GM13976 (cell line): ENCODE measurements around the gene ANKRD13D.

Source experiments
- DNase-seq: peaks from one replicate; pipeline ENCODE4 v3.0.0; 2012; ENCODE audit warnings: low spot score
- in situ Hi-C: fragments of 300-500 bp; cut with MboI; formaldehyde crosslinking; loops from one replicate; pipeline ENCODE4 v1.12.0; 2022; ENCODE audit warnings: low sequenced_read_pairs, mixed read lengths, inconsistent platforms; ENCODE audit not compliant: unreplicated experiment
- TF ChIP-seq, protein P1 (sequence below): IDR thresholded peaks from 2 replicates; pipeline ENCODE4 v1.5.1; 2012; ENCODE audit warnings: borderline replicate concordance, mild to moderate bottlenecking; ENCODE audit not compliant: insufficient read depth; ENCODE audit errors: extremely low read depth, missing control alignments, control extremely low read depth

ANKRD13D gene

DNA sequence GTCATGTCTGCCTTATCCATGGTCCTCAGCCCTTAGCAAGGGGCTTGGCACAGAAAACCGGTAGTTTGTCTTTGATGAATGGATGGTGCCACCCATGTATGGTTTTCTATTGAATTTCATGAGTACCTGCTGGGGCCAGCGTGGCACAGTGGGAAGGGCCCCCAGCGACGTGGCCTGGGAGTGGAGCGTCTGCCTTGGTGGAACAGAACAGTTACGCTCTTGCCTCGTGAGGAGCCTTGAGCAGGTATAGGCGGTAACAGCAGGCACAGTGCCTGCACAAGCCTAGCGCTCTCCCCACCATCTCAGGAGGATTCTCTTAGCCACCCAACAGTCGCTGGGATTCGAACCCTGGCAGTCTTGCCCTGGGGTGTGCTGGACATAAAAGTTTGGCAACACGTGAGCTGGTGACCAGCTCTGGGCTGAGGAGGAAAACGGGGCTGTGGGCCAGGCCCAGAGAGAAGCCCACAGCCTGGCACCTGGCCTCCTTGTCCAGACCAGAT lies 11.2 kb downstream of the ANKRD13D start:
- in situ Hi-C loops = no loop called here
- TF ChIP-seq, protein P1, sequence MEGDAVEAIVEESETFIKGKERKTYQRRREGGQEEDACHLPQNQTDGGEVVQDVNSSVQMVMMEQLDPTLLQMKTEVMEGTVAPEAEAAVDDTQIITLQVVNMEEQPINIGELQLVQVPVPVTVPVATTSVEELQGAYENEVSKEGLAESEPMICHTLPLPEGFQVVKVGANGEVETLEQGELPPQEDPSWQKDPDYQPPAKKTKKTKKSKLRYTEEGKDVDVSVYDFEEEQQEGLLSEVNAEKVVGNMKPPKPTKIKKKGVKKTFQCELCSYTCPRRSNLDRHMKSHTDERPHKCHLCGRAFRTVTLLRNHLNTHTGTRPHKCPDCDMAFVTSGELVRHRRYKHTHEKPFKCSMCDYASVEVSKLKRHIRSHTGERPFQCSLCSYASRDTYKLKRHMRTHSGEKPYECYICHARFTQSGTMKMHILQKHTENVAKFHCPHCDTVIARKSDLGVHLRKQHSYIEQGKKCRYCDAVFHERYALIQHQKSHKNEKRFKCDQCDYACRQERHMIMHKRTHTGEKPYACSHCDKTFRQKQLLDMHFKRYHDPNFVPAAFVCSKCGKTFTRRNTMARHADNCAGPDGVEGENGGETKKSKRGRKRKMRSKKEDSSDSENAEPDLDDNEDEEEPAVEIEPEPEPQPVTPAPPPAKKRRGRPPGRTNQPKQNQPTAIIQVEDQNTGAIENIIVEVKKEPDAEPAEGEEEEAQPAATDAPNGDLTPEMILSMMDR = no peak

DNA sequence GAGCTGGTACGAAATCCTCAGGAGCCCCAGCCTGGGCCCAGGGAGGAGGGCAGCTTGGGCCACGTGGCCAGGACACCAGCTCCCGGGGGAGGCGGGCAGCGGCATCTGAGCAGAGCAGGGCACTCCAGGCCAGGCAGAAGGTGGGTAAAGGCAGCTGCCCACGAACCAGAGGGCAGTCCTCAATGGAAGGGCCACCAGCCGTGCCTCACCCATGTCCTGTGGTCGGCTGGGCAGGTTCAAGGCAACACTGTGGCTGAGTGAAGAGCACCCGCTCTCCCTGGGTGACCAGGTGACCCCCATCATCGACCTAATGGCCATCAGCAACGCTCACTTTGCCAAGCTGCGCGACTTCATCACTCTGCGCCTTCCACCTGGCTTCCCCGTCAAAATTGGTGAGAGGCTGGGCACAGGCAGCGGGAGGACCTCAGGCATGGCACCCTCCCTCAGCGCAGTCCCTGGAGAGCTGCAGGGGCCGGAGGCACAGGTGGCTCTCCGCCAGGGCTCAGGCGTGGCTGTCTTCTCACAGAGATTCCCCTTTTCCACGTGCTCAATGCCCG lies 11.7 kb downstream of the ANKRD13D start:
- in situ Hi-C loops = no loop called here
- no peak for DNase-seq
- TF ChIP-seq, protein P1 = no peak

More for the DNA sequence above, 11.2 kb downstream of the ANKRD13D start:
- DNase-seq = no peak

DNA sequence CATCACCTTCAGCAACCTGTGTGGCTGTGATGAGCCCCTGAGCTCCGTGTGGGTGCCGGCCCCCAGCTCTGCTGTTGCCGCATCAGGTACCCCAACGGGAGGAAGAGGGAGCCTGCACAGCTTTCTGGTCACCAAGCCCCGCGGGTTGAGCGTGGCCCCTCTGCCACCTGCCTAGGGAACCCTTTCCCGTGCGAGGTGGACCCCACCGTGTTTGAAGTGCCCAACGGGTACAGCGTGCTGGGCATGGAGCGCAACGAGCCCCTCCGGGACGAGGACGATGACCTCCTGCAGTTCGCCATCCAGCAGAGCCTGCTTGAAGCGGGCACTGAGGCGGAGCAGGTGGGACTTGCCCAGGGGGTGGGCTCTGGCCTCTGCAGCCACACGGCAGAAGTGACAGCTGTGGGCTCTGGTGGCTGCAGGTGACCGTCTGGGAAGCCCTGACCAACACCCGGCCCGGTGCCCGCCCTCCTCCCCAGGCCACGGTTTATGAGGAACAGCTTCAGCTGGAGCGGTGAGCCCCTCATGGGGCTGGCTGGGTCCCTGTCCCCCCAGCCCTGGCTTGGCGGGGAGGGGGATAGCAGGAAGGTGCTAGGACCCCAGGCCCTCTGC lies 12.3 kb downstream of the ANKRD13D start:
- TF ChIP-seq, protein P1 = no peak
- in situ Hi-C loops = no loop called here
- no peak for DNase-seq

DNA sequence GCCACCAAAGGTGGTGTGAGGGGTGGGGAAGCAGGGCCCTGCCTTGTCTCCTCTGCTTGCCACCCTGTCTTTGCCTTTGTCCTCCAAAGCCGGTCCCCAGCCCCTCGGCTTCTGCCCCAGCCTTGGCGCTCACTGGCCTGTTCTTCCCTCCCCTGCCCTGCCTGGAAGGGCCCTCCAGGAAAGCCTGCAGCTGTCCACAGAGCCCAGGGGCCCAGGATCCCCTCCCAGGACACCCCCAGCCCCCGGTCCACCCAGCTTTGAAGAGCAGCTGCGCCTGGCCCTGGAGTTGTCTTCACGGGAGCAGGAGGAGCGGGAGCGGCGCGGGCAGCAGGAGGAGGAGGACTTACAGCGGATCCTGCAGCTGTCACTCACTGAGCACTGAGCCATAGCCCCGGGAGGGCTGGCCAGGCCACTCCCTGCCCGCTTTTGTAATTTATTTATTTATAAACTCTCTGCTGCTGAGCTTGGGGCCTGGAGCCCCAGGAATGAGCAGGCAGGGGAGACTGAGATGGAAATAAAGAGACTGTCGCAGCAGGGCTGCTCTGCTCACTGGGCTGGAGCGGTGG lies 12.9 kb downstream of the ANKRD13D start:
- in situ Hi-C loops = no loop called here
- TF ChIP-seq, protein P1 = no peak
- no peak for DNase-seq

DNA sequence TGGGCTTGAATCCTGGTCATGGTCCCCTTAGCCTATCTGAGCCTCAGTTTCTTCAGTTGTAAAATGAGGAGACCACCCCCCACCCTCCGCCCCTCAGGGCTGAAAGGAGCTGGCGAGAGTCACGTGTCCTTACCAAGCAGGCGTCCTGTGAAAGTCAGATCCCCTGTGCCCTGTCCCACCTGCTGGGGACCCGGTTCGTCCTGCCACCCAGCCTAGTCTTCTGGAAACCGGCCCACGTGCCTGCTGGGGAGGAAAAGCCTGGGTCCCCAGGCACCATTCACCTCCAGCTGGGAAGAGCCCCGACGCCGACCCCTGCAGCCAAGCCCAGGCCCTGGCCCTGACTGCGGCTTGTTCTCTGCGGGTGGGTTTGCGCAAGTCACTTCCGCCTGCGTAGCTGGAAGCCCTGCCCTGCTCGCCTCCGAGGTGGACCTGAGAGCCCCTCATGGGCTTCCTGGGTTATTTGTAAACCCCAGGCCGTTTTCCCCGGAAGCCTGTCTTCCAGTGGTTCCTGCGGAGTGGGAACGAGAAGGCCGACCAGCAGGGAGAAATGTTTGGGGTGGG lies 13.5 kb downstream of the ANKRD13D start:
- TF ChIP-seq, protein P1 = no peak
- in situ Hi-C loops = no loop called here
- no peak for DNase-seq

DNA sequence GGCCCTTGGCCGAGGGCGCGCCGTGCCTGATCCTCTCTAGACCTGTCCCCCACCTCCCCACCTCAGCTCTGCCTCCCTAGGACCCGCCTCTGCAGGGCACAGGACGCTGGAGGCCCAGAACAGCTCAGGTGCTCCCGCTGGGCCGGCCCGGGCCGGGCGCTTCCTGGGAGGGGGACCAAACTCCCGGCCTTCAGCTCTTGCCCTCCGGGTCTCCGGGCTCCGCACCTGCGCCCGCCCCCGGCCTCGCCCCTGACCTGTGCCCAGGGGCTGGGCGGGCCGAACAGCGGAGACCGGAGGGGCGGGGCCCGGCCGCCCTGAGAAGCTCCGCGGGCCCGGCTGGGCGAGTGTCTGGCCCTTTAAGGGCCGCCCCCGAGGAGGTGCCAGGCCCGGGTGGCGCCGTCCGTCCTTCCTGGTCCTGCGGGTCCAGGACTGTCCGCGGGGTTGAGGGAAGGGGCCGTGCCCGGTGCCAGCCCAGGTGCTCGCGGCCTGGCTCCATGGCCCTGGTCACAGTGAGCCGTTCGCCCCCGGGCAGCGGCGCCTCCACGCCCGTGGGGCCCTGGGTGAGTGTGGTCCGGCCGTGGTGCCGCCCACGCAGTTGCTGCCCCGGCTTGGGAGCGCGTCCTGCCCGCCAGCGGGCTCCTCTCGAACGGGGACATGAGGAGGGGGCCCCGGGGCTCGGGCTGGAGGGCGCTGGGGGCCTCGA lies 14.2 kb downstream of the ANKRD13D start, which contains the start of gene SSH3:
Gene SSH3 (plus strand): TSS at position 399 of the 703 bp plus-strand sequence. CDS start 96 bp downstream, at position 495.
- DNase-seq = peak; percentile 66
- TF ChIP-seq, protein P1 = no peak
- in situ Hi-C loops = no loop called here
